ENCODE data around the gene ADAMTS12. TPM values are rescaled to one million over a fixed set of nuclear protein-coding genes. Genes with fewer than 3 reads are reported as not detected.

The ADAMTS12 gene
- total RNA-seq, 1 experiment from 2014 or later, result 6.2 TPM

GRCh38 chr5:33840927-33841547 lies 50.8 kb downstream of the ADAMTS12 start:
- Histone ChIP-seq H3K18ac (ENCODE audit: insufficient read length, low read depth, low read length) (no peak overlapping the region), H3K27ac (ENCODE audit: insufficient read length, low read depth, low read length) (no peak overlapping the region), H3K9me3 (ENCODE audit: control insufficient read depth, low read depth, low read length) (no peaks in the 10 kb centered on the region), H3K14ac (ENCODE audit: insufficient read depth, low read length) (no peak overlapping the region), H4K8ac (replicated peaks; ENCODE audit: insufficient read length, low read depth, low read length) (no peak overlapping the region), H3K4me1 (ENCODE audit: insufficient read depth, low read length) (no peaks in the 10 kb centered on the region), H3K9ac (ENCODE audit: extremely low read depth, insufficient read length, low read length) (no peak overlapping the region), H2BK120ac (ENCODE audit: low read depth, low read length, poor library complexity, severe bottlenecking) (no peak overlapping the region), H3K79me2 (ENCODE audit: insufficient read depth, low read length) (no peaks in the 10 kb centered on the region), H3K23ac (ENCODE audit: insufficient read length, low read depth, low read length) (no peak overlapping the region), H2AK5ac (ENCODE audit: insufficient read length, low read length) (no peak overlapping the region), H3K4me2 (ENCODE audit: insufficient read depth, insufficient read length, low read length) (no peak overlapping the region), H2BK5ac (ENCODE audit: insufficient read length, low read length) (no peak overlapping the region), H3K79me1 (ENCODE audit: insufficient read depth, low read depth, low read length, poor library complexity, severe bottlenecking) (no peaks in the 10 kb centered on the region), H4K5ac (ENCODE audit: insufficient read length, low read depth, low read length) (no peak overlapping the region), H2BK15ac (ENCODE audit: low read depth, low read length) (no peak overlapping the region), H3K23me2 (ENCODE audit: insufficient read length, low read depth, low read length, poor library complexity, severe bottlenecking) (no peaks in the 10 kb centered on the region), H4K20me1 (ENCODE audit: control insufficient read depth, insufficient read depth, insufficient read length) (no peaks in the 10 kb centered on the region), H4K91ac (ENCODE audit: insufficient read length, low read depth, low read length) (no peak overlapping the region), H3K56ac (ENCODE audit: insufficient read length, low read depth, low read length) (no peak overlapping the region), H2BK12ac (ENCODE audit: insufficient read length, low read depth, low read length) (no peak overlapping the region), H2BK20ac (ENCODE audit: low read depth, low read length, poor library complexity, severe bottlenecking) (no peak overlapping the region), H3K4ac (ENCODE audit: low read depth, low read length) (no peak overlapping the region), H2AFZ (ENCODE audit: low read length) (no peak overlapping the region), H3T11ph (ENCODE audit: low read length) (no peak overlapping the region), H3K27me3 (ENCODE audit: insufficient read depth, low read length) (no peaks in the 10 kb centered on the region)
- Mint-ChIP-seq H3K9me3 (peaks cover 9 to 17% of the 10 kb centered on the region in 2 experiments), H3K27ac (no peak overlapping the region; a peak in 1 of 7 replicates), H3K27me3 (ENCODE audit: low read depth) (no peaks in the 10 kb centered on the region), H3K4me3 (no peak overlapping the region), H3K36me3 (ENCODE audit: insufficient read depth in 1 of 3, low read depth in 3 of 3) (peaks cover 12 to 26% (median 12%) of the 10 kb centered on the region in 3 experiments), H3K4me1 (peaks cover 5 to 12% of the 10 kb centered on the region in 2 experiments; a peak in 3 of 4 replicates)
- no peak for TF ChIP-seq CTCF (conservative IDR thresholded peaks at IDR 0.05)
- DNase-seq, result no peak

Measured in H9 (cell line).